Upper lobe of left lung (tissue), 4 donors: ENCODE results near the gene IL27RA.

Experiments used
- EP300 ChIP-seq, 4 donors: sonication (generic); formaldehyde crosslinking; IDR thresholded peaks; one replicate each; pipeline ENCODE4 v1.5.1; 2017; ENCODE audit warnings: antibody characterized with exemption in 4 of 4, control low read depth in 2 of 4
- POLR2A ChIP-seq, 4 donors: fragments of 450-650 bp; IDR thresholded peaks; one replicate each; pipeline ENCODE4 v1.5.1; 2016 to 2017; ENCODE audit warnings: antibody characterized with exemption in 4 of 4, mild to moderate bottlenecking in 2 of 4
- POLR2AphosphoS5 ChIP-seq, 2 donors: sonication (generic); formaldehyde crosslinking; IDR thresholded peaks; one replicate each; pipeline ENCODE4 v1.5.1; 2017; ENCODE audit warnings: antibody characterized with exemption in 2 of 2
- TF ChIP-seq, protein P1 (sequence below), 6 experiments: fragments of 450-650 bp in 4 of 6; fragments of 200-600 bp in 2 of 6; sonication (generic) in 2 of 6; IDR thresholded peaks; one replicate each; pipeline ENCODE4 v1.5.1; 2016 to 2019; ENCODE audit warnings: antibody characterized with exemption in 6 of 6

DNA sequence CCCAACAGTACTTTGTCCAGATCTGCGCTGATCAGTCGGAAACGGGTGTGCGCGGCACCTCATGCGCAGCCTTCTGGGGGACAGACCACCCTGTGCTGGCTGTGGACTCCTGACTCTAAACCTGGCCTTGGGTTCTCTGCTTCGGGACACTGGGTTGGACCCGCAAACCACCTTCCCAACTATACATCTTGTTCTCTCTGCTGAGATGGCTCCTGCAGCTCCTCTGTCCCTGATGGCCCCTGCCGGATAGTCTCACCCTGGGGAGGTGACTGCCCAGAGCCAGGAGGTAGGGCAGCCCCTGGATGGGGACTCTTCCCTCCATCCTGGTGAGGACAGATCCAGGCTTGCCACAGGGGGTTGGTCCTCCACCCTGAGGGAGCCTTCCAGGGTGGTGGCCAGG, 48.8 kb upstream of the IL27RA start:
- TF ChIP-seq POLR2A (IDR thresholded peaks at IDR 0.05) (no peak), POLR2AphosphoS5 (IDR thresholded peaks at IDR 0.05) (no peak), EP300 (IDR thresholded peaks at IDR 0.05) (no peak)
- TF ChIP-seq, protein P1, sequence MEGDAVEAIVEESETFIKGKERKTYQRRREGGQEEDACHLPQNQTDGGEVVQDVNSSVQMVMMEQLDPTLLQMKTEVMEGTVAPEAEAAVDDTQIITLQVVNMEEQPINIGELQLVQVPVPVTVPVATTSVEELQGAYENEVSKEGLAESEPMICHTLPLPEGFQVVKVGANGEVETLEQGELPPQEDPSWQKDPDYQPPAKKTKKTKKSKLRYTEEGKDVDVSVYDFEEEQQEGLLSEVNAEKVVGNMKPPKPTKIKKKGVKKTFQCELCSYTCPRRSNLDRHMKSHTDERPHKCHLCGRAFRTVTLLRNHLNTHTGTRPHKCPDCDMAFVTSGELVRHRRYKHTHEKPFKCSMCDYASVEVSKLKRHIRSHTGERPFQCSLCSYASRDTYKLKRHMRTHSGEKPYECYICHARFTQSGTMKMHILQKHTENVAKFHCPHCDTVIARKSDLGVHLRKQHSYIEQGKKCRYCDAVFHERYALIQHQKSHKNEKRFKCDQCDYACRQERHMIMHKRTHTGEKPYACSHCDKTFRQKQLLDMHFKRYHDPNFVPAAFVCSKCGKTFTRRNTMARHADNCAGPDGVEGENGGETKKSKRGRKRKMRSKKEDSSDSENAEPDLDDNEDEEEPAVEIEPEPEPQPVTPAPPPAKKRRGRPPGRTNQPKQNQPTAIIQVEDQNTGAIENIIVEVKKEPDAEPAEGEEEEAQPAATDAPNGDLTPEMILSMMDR (IDR thresholded peaks at IDR 0.05) = no peak
